ENCODE results near the gene ALK. TPM values are rescaled to one million over a fixed set of nuclear protein-coding genes. Genes with fewer than 3 reads are reported as not detected.

Gene ALK
- total RNA-seq, 1 donor from 2014 or later: under 0.01 TPM

DNA sequence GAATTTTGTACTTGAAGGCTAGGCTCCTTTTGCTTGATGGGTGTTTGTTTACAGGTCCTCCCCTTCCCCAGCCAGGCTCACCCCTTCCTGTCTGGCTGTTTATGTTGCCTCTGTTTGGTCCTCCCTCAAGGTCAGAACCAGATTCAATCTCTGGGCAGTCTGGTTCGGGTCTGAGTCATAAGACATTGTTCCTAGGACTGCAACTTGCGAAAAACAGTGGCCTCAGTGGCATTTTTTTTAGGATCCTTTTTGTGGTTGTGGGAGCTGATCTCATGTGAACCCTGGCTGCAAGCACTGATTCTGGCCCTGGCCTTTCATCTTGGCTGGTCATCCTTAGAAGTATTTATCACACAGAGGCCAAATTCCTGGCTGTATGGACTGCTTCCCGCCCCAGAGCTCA is 435.8 kb downstream of the ALK start:
- TF ChIP-seq, protein P1, sequence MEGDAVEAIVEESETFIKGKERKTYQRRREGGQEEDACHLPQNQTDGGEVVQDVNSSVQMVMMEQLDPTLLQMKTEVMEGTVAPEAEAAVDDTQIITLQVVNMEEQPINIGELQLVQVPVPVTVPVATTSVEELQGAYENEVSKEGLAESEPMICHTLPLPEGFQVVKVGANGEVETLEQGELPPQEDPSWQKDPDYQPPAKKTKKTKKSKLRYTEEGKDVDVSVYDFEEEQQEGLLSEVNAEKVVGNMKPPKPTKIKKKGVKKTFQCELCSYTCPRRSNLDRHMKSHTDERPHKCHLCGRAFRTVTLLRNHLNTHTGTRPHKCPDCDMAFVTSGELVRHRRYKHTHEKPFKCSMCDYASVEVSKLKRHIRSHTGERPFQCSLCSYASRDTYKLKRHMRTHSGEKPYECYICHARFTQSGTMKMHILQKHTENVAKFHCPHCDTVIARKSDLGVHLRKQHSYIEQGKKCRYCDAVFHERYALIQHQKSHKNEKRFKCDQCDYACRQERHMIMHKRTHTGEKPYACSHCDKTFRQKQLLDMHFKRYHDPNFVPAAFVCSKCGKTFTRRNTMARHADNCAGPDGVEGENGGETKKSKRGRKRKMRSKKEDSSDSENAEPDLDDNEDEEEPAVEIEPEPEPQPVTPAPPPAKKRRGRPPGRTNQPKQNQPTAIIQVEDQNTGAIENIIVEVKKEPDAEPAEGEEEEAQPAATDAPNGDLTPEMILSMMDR (conservative IDR thresholded peaks at IDR 0.05; ENCODE audit: low read depth, low read length): no peak
- DNase-seq (ENCODE audit: low read depth): no peak
- H3K4me3 ChIP-seq (ENCODE audit: low read depth, low read length): no peak overlapping the region

DNA sequence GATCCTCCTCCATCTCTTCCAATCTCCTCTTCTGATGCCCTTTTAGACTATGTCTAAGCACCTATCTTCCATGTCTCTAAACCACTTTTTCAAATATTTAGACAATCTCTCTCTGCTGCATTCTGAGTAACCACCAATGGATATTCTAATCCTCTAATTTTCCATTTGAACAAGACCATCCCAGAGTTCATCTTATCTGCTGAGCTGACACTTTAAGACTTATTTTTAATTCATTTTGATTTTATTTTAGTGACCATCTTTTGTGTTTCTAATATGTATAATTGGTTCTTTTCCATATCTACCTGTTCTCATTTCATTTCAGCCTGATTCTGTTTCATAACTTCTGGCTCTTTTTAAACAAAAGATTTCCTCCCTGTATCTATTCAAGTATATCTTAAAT is 436.3 kb downstream of the ALK start:
- no peak for DNase-seq (ENCODE audit: low read depth)
- H3K4me3 ChIP-seq (ENCODE audit: low read depth, low read length): no peak overlapping the region
- TF ChIP-seq, protein P1 (conservative IDR thresholded peaks at IDR 0.05; ENCODE audit: low read depth, low read length): no peak

DNA sequence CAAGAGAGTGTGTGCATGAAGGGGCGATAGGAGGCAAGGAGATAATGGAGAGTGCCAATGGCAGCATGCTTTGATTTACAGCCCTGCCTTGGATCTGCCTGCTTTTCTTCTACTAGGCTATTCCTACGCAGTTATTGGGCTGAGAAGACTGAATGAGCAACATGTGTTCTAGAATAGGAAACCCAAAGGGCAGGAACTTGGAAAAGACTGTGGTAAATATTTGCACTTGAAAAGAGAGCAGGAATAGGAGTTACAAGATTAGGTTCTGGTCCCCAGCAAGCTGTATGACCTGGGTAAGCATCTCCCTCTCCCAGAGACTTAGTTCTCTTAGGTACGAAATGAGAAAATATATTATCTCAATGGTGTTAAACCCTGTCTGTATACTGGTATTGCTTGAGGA is 438.5 kb downstream of the ALK start:
- no peak overlapping the region for H3K4me3 ChIP-seq (ENCODE audit: low read depth, low read length)
- no peak for DNase-seq (ENCODE audit: low read depth)
- TF ChIP-seq, protein P1 (conservative IDR thresholded peaks at IDR 0.05; ENCODE audit: low read depth, low read length): no peak

DNA sequence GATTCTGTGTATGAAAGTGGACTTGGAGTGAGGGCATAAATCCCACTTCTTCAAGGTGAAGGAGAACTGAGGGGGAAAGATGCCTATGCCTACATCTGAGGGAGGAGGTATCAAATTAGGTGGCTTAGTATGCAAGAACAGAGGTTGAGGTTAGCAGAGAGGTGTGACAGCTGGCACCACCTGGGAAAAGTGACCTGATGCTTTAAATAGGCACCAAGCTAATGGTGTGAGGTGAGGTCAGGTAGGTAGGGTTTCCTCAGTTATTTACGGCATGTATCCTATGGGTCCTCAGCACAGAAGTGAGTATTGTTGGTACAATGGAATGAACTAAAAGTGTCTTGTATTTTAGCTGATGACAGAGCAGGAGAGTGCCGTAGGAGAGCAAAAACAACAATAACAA is 439.0 kb downstream of the ALK start:
- TF ChIP-seq, protein P1 (conservative IDR thresholded peaks at IDR 0.05; ENCODE audit: low read depth, low read length): no peak
- no peak for DNase-seq (ENCODE audit: low read depth)
- no peak overlapping the region for H3K4me3 ChIP-seq (ENCODE audit: low read depth, low read length)

DNA sequence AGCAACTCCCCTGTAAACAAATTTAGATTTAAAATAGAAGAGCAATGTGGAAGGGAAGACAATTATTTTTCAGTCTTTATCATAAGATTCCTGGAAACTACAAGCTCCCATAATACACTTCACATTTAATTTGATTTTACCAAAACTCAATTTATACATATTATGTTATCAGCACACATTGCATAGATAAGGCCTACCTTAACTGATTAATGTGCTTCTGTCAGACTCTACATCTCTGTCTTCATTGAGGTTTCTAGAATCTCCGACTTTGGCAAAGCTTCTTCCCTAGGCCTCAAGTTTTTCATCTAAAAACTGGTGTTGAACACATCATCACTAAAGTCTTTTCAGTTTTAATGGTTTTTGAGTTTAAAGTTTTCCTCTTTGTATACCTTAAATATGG is 440.1 kb downstream of the ALK start:
- H3K4me3 ChIP-seq (ENCODE audit: low read depth, low read length): no peak overlapping the region
- TF ChIP-seq, protein P1 (conservative IDR thresholded peaks at IDR 0.05; ENCODE audit: low read depth, low read length): no peak
- no peak for DNase-seq (ENCODE audit: low read depth)

DNA sequence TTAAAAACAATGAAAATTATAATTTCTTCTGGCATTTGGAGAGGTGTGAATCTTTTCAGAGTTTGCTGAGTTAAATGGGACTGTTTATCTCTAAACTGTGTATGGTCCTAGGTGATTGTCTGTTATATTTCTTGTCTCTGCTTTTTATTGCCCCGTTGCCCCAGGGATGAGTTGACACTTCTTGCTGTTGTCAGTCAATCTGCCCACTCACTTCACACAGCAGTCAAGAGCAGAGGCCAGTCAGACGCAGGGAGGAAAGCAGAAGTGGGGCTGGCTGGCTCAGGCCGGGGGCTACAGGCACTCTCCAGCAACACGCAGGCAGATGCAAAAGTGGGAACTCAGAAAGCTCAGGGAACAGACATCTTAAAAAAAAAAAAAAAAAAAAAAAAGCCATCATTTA is 441.0 kb downstream of the ALK start:
- H3K4me3 ChIP-seq (ENCODE audit: low read depth, low read length): no peak overlapping the region
- TF ChIP-seq, protein P1 (conservative IDR thresholded peaks at IDR 0.05; ENCODE audit: low read depth, low read length): no peak
- no peak for DNase-seq (ENCODE audit: low read depth)

DNA sequence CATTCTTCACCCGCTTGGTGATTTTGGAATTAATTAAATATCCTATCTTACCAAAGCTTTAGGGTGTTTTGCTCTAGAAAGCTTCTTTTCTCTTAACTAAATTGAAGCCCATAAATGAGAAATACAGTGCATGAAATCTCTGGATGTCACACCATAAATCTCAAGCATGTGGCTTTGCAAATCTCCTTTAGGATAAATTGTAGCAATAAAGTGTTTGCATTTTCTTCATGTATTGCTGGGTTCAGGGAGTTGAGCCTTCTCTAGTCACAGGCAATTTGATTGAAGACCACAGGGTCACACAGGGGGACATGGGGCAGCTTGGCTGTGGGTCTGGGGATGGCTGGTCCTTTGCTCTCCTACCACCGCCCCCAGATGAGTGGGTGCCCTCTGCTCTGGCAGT is 442.0 kb downstream of the ALK start:
- DNase-seq (ENCODE audit: low read depth): no peak
- no peak overlapping the region for H3K4me3 ChIP-seq (ENCODE audit: low read depth, low read length)
- TF ChIP-seq, protein P1 (conservative IDR thresholded peaks at IDR 0.05; ENCODE audit: low read depth, low read length): no peak
